Natural killer cell (primary cell): Measurements from ENCODE around the gene RNF186. TPM values are rescaled to one million over a fixed set of nuclear protein-coding genes. Genes with fewer than 3 reads are reported as not detected.

Experiments
- ATAC-seq, 3 donors: fragments of 150-1000 bp in 2 of 3; fragments of 200-7000 bp in 1 of 3; cut with Tn5 transposase; 1 replicate in 1 of 3; 2 replicates in 2 of 3; pipeline ENCODE4 v1.10.0; 2021; ENCODE audit warnings: mild to moderate bottlenecking in 2 of 3, moderate library complexity in 2 of 3
- DNase-seq, 2 donors: peaks; one replicate each; pipeline versions ENCODE4 v3.0.0 to v3.0.0-alpha.2; 2013 to 2021; ENCODE audit warnings: mixed read lengths in 1 of 2
- H3K27ac ChIP-seq: one replicate; pipeline ENCODE4 v1.5.1; 2013; ENCODE audit warnings: mild to moderate bottlenecking, low read length
- H3K27me3 ChIP-seq: one replicate; pipeline ENCODE4 v1.6.1; 2013; ENCODE audit warnings: low read length; ENCODE audit not compliant: control insufficient read depth, insufficient read depth
- H3K36me3 ChIP-seq: one replicate; pipeline ENCODE4 v1.6.1; 2013; ENCODE audit warnings: low read length; ENCODE audit not compliant: control insufficient read depth, insufficient read depth
- H3K4me1 ChIP-seq: one replicate; pipeline ENCODE4 v1.6.1; 2013; ENCODE audit warnings: low read length; ENCODE audit not compliant: control insufficient read depth, insufficient read depth
- H3K4me3 ChIP-seq: one replicate; pipeline ENCODE4 v1.5.1; 2013; ENCODE audit warnings: low read length
- H3K9me3 ChIP-seq: one replicate; pipeline ENCODE4 v1.6.1; 2013; ENCODE audit warnings: low read length; ENCODE audit not compliant: control insufficient read depth, insufficient read depth
- H3K27ac Mint-ChIP-seq, 2 donors: one replicate each; pipeline ENCODE4 v1.8.0; 2022; ENCODE audit warnings: mild to moderate bottlenecking in 2 of 2, mixed read lengths in 2 of 2, moderate library complexity in 1 of 2
- H3K27me3 Mint-ChIP-seq, 2 donors: one replicate each; pipeline ENCODE4 v1.8.0; 2022; ENCODE audit warnings: low read depth in 2 of 2, mixed read lengths in 2 of 2
- H3K36me3 Mint-ChIP-seq: one replicate; pipeline ENCODE4 v1.8.0; 2022; ENCODE audit warnings: mixed read lengths
- H3K4me1 Mint-ChIP-seq, 2 donors: one replicate each; pipeline ENCODE4 v1.8.0; 2022; ENCODE audit warnings: mixed read lengths in 2 of 2
- H3K4me3 Mint-ChIP-seq: one replicate; pipeline ENCODE4 v1.8.0; 2022; ENCODE audit warnings: mild to moderate bottlenecking, moderate library complexity, mixed read lengths
- H3K9me3 Mint-ChIP-seq, 2 donors: one replicate each; pipeline ENCODE4 v1.8.0; 2022; ENCODE audit warnings: mixed read lengths in 2 of 2
- CTCF ChIP-seq: fragments of 200-600 bp; IDR thresholded peaks from one replicate; pipeline ENCODE4 v1.8.0; 2022; ENCODE audit warnings: antibody characterized with exemption
- WGBS: methylation state at CpG from one replicate; pipeline ENCODE4 v1.1.7; 2013; ENCODE audit warnings: missing lambda C conversion rate; ENCODE audit not compliant: insufficient coverage; 5-methylcytosine and 5-hydroxymethylcytosine counted together
- intact Hi-C: fragments of 100-400 bp; cut with micrococcal nuclease; formaldehyde crosslinking; loops from one replicate; pipeline ENCODE4 v1.14.2; 2022
- total RNA-seq, 4 donors: library from RNA; stranded (reverse); fragments of 120-200 nt in 1 of 4; gene quantifications; one replicate each; pipeline versions ENCODE4 v1.2.3 to v1.2.4, GENCODE V29; 2013 to 2022

The RNF186 gene
- total RNA-seq, 3 donors from 2014 or later (not counting 1 experiment from before 2014, with no cell fraction given), result not detected

- intact Hi-C loops, result loop anchor here (1.0 kb wide), 1 partner anchor 150 kb away; no protein-coding TSS in a partner anchor
- ATAC-seq, result peak; percentile 37 to 69 (median 65)
- Histone ChIP-seq H3K27ac (no peak overlapping the region), H3K4me1 (no peaks in the 10 kb centered on the region), H3K36me3 (no peaks in the 10 kb centered on the region), H3K27me3 (no peaks in the 10 kb centered on the region), H3K9me3 (no peaks in the 10 kb centered on the region), H3K4me3 (no peak overlapping the region)
- Mint-ChIP-seq H3K36me3 (no peaks in the 10 kb centered on the region), H3K27ac (no peak overlapping the region), H3K27me3 (peaks cover 0 to 9% of the 10 kb centered on the region in 2 donors), H3K4me3 (no peak overlapping the region), H3K4me1 (no peaks in the 10 kb centered on the region), H3K9me3 (no peaks in the 10 kb centered on the region)
- TF ChIP-seq CTCF, result peak; percentile 53
- DNase-seq, result peak; percentile 27 to 64
- 61% methylated on average over 5 of the region's 5 CpGs for WGBS
Observed at GRCh38 chr1:19811206-19811851, 3.8 kb downstream of the RNF186 start.

- Mint-ChIP-seq H3K27me3 (peaks cover 0 to 6% of the 10 kb centered on the region in 2 donors), H3K4me3 (no peak overlapping the region), H3K4me1 (no peaks in the 10 kb centered on the region), H3K36me3 (no peaks in the 10 kb centered on the region), H3K27ac (no peak overlapping the region), H3K9me3 (no peaks in the 10 kb centered on the region)
- no peak for TF ChIP-seq CTCF
- Histone ChIP-seq H3K36me3 (no peaks in the 10 kb centered on the region), H3K4me1 (no peaks in the 10 kb centered on the region), H3K27me3 (no peaks in the 10 kb centered on the region), H3K4me3 (no peak overlapping the region), H3K9me3 (no peaks in the 10 kb centered on the region), H3K27ac (no peak overlapping the region)
- intact Hi-C loops, result no loop called here
- 89% methylated on average over 13 of the region's 13 CpGs for WGBS
- ATAC-seq (no peak), DNase-seq (no peak)
Observed at GRCh38 chr1:19809044-19809750, 5.9 kb downstream of the RNF186 start.

- no peaks in the 10 kb centered on the region for H3K36me3 Mint-ChIP-seq
- ATAC-seq, result no peak
- H3K27ac ChIP-seq, result no peak overlapping the region
- H3K4me1 ChIP-seq, result no peaks in the 10 kb centered on the region
- intact Hi-C loops, result no loop called here
- H3K27me3 Mint-ChIP-seq, result no peaks in the 10 kb centered on the region
- H3K4me3 Mint-ChIP-seq, result no peak overlapping the region
- WGBS, result 94% methylated on average over 6 of the region's 7 CpGs
- H3K9me3 Mint-ChIP-seq, result no peaks in the 10 kb centered on the region
- no peak for DNase-seq
- no peaks in the 10 kb centered on the region for H3K27me3 ChIP-seq
- no peaks in the 10 kb centered on the region for H3K4me1 Mint-ChIP-seq
- no peak overlapping the region for H3K4me3 ChIP-seq
- no peak for TF ChIP-seq CTCF
- no peak overlapping the region for H3K27ac Mint-ChIP-seq
- no peaks in the 10 kb centered on the region for H3K36me3 ChIP-seq
- no peaks in the 10 kb centered on the region for H3K9me3 ChIP-seq
Observed at GRCh38 chr1:19808351-19808750, 6.7 kb downstream of the RNF186 start.
